Subcutaneous abdominal adipose tissue (tissue), 5 donors: ENCODE data around the gene CD300LB.
A peak's percentile ranks its signal among the peaks of the same experiment; 100 is the strongest.
"Not testable (repeated sequence)": the region's sequence is repeated elsewhere in the genome, so short reads cannot be mapped to it uniquely, and the experiment has no call there.

Source experiments
- H3K27ac ChIP-seq: one replicate; pipeline ENCODE4 v1.7.0; 2013; ENCODE audit warnings: low read depth, mild to moderate bottlenecking, inconsistent platforms, low read length, moderate library complexity
- H3K27me3 ChIP-seq, 5 donors: one replicate each; pipeline ENCODE4 v1.7.0; 2013; ENCODE audit warnings: low read length in 5 of 5, inconsistent platforms in 1 of 5; ENCODE audit not compliant: control insufficient read depth in 5 of 5, insufficient read depth in 4 of 5
- H3K36me3 ChIP-seq, 5 donors: one replicate each; pipeline ENCODE4 v1.7.0; 2013; ENCODE audit warnings: low read length in 5 of 5; ENCODE audit not compliant: control insufficient read depth in 5 of 5, insufficient read depth in 5 of 5
- H3K4me1 ChIP-seq, 5 donors: one replicate each; pipeline ENCODE4 v1.7.0; 2013; ENCODE audit warnings: low read length in 5 of 5, mild to moderate bottlenecking in 3 of 5, moderate library complexity in 1 of 5; ENCODE audit not compliant: control insufficient read depth in 5 of 5, insufficient read depth in 5 of 5
- H3K4me3 ChIP-seq, 5 donors: one replicate each; pipeline ENCODE4 v1.7.0; 2013; ENCODE audit warnings: low read length in 5 of 5, low read depth in 1 of 5
- H3K9ac ChIP-seq, 5 donors: one replicate each; pipeline ENCODE4 v1.7.0; 2013; ENCODE audit warnings: low read length in 5 of 5, mild to moderate bottlenecking in 4 of 5, moderate library complexity in 3 of 5
- H3K9me3 ChIP-seq, 5 donors: one replicate each; pipeline ENCODE4 v1.7.0; 2013; ENCODE audit warnings: low read length in 5 of 5; ENCODE audit not compliant: control insufficient read depth in 5 of 5
- donor health status: healthy.
- donor health status: healthy.
- donor health status: healthy.
- donor health status: healthy.
- donor health status: healthy.

Gene CD300LB

DNA sequence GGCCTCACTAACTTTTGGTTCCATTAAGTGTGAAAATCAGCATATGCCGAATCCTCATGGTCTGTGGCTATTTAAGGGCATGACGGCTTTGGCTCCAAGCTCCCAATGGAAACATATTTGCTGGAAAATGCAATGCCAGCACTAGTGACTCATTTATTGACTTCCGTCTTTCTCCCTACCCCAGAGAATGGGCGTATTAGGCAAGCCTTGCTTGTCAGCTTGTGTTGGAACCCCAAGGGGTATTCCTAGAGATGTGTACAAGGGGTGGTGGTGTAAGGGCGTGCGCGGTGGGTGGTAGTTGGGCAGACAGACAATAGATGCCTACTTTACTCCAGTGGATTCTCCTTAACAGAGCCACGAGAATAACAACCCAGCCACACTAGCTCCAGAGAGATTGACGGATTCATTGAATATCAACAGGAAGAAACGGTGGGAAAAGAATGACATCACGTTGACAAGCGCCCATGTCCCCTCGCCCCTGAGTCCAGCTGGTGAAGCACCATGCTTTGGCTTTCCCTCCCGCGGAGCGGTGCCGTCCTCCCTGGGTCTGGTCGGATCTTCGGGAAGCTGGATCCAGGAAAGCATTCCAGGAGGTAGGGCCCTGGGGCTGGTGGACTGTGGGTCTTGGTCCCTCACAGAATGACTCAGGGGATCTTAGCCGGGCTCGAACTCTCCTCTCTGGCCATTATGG, 10.3 kb downstream of the CD300LB start:
- peak overlapping the region in 3 of 5 donors; percentile 42 to 63 (median 55) for H3K9ac ChIP-seq
- H3K9me3 ChIP-seq: peaks cover 0 to 13% (median 12%) of the 10 kb centered on the region in 5 donors
- H3K36me3 ChIP-seq: no peaks in the 10 kb centered on the region
- H3K4me1 ChIP-seq: peaks cover 0 to 15% (median 5%) of the 10 kb centered on the region in 5 donors
- H3K27me3 ChIP-seq: peaks cover 0 to 7% (median 2%) of the 10 kb centered on the region in 5 donors
- peak overlapping the region; percentile 12 to 51 (median 40) for H3K4me3 ChIP-seq
- H3K27ac ChIP-seq: peak overlapping the region; percentile 65

GRCh38 chr17:74520016-74520434, 11.2 kb downstream of the CD300LB start:
- Histone ChIP-seq H3K27ac (peak overlapping the region; percentile 50), H3K4me3 (no peak overlapping the region), H3K9me3 (peaks cover 0 to 13% (median 12%) of the 10 kb centered on the region in 5 donors), H3K9ac (no peak overlapping the region), H3K4me1 (peaks cover 0 to 15% (median 5%) of the 10 kb centered on the region in 5 donors), H3K27me3 (peaks cover 0 to 7% (median 2%) of the 10 kb centered on the region in 5 donors), H3K36me3 (no peaks in the 10 kb centered on the region)

DNA sequence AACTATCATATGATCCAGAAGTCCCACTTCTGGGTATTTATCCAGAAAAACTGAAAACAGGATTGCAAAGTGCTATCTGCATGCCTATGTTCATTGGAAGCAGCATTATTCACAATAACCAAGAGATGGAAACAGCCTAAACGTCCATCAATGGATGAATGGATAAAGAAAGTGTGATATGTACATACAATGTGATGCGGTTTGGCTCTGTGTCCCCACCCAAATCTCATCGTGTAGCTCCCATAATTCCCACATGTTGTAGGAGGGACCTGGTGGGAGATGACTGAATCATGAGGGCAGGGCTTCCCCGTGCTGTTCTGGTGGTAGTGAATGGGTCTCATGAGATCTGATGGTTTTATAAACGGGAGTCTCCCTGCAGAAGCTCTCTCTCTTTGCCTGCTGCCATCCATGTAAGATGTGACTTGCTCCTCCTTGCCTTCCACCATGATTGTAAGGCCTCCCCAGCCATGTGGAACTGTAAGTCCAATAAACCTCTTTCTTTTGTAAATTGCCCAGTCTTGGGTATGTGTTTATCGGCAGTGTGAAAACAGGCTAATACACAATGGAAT, 12.8 kb downstream of the CD300LB start:
- H3K9me3 ChIP-seq: peaks cover 0 to 14% (median 11%) of the 10 kb centered on the region in 5 donors
- not testable (repeated sequence) for H3K9ac ChIP-seq, H3K36me3 ChIP-seq, H3K4me3 ChIP-seq, H3K27me3 ChIP-seq, H3K27ac ChIP-seq
- peaks cover 0 to 15% (median 5%) of the 10 kb centered on the region in 5 donors for H3K4me1 ChIP-seq

GRCh38 chr17:74516561-74517328, 14.5 kb downstream of the CD300LB start:
- Histone ChIP-seq H3K36me3 (no peaks in the 10 kb centered on the region), H3K9me3 (peaks cover 0 to 7% (median 0%) of the 10 kb centered on the region in 5 donors), H3K27ac (no peak overlapping the region), H3K27me3 (peaks cover 0 to 4% (median 0%) of the 10 kb centered on the region in 5 donors), H3K9ac (no peak overlapping the region), H3K4me1 (peaks cover 0 to 23% (median 9%) of the 10 kb centered on the region in 5 donors), H3K4me3 (no peak overlapping the region)

DNA sequence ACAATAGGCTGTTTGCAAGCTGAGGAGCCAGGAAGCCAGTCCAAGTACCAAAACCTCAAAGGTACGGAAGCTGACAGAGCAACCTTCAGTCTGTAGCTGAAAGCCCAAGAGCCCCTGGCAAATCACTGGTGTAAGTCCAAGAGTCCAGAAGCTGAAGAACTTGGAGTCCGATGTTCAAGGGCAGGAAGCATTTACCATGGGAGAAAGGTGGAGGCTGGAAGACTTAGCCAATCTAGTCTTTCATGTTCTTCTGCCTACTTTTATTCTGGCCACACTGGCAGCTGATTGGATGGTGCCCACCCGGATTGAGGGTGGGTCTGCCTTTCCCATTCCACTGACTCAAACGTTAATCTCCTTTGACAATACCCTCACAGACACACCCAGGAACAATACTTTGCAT, 15.3 kb downstream of the CD300LB start:
- Histone ChIP-seq H3K9ac (no peak overlapping the region), H3K27me3 (peaks cover 0 to 4% (median 0%) of the 10 kb centered on the region in 5 donors), H3K4me1 (peaks cover 0 to 16% (median 4%) of the 10 kb centered on the region in 5 donors), H3K4me3 (no peak overlapping the region), H3K27ac (no peak overlapping the region), H3K9me3 (peaks cover 0 to 7% (median 0%) of the 10 kb centered on the region in 5 donors), H3K36me3 (no peaks in the 10 kb centered on the region)

DNA sequence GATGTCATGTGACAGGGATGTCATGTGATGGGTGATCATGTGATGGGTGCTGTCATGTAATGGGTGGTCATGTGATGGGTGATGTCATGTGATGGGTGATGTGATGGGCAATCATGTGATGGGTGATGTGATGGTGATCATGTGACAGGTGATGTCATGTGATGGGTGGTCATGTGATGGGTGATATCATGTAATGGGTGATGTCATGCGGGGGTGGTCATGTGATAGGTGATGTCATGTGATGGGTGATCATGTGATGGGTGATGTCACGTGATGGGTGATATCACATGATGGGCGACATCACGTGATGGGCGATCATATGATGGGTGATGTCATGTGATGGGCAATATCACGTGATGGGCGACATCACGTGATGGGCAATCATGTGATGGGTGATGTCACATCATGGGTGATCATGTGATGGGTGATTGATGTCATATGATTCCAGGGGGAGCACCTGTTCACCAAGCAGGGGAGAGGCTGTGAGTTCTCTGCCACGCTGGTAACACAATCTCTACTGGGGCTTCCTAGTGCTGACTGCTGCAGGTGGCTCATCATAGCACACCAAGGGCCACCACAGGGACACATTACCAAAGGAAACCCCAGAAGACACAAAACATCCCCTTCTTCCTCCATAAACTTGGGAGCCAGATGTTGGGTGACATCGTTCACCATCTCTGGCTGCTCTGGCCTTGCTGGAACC, 16.5 kb downstream of the CD300LB start:
- H3K4me1 ChIP-seq: peaks cover 0 to 8% (median 4%) of the 10 kb centered on the region in 5 donors

DNA sequence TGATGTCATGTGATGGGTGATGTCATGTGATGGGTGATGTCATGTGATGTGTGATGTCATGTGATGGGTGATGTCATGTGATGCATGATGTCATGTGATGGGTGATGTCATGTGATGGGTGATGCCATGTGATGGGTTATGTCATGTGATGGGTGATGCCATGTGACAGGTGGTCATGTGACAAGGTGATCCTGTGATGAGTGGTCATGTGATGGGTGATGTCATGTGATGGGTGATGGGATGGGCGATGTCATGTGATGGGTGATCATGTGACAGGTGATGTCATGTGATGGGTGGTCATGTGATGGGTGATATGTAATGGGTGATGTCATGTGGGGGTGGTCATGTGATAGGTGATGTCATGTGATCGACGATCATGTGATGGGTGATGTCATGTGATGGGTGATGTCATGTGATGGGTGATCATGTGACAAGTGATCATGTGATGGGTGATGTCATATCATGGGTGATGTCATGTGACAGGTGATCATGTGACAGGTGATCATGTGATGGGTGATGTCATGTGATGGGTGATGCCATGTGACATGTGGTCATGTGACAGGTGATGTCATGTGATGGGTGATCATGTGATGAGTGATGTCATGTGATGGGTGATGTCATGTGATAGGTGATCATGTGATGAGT, 17.2 kb downstream of the CD300LB start:
- peaks cover 0 to 7% (median 0%) of the 10 kb centered on the region in 5 donors for H3K9me3 ChIP-seq
- no peak overlapping the region for H3K9ac ChIP-seq
- no peaks in the 10 kb centered on the region for H3K27me3 ChIP-seq
- H3K4me3 ChIP-seq: no peak overlapping the region
- peaks cover 0 to 8% (median 4%) of the 10 kb centered on the region in 5 donors for H3K4me1 ChIP-seq
- no peaks in the 10 kb centered on the region for H3K36me3 ChIP-seq
- H3K27ac ChIP-seq: no peak overlapping the region

More for the DNA sequence above, 16.5 kb downstream of the CD300LB start:
- Histone ChIP-seq H3K9me3 (peaks cover 0 to 7% (median 0%) of the 10 kb centered on the region in 5 donors), H3K27ac (no peak overlapping the region), H3K36me3 (no peaks in the 10 kb centered on the region), H3K4me3 (no peak overlapping the region), H3K27me3 (no peaks in the 10 kb centered on the region), H3K9ac (no peak overlapping the region)

DNA sequence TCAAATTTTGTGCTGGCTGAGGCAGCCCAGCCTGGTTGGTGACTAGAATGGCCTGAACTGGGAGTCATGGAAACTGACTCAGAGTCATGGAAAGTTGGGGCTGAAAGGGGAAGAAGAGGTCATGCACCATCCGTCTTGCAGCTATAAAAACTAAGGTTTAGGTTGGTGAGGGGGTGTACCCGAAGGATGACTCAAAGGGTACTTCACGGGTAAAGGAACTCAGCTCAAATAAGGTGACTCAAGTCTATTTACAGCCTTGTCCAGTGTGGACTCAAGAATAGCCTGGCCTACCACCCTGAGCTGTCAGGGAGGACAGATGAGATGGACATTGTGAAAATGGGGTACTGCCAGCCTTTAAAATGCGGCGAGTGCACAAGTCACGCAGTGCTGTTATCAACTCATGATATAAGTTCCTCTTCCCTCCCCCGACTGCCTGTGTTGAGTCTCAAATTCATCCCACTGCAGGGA, 18.6 kb downstream of the CD300LB start:
- H3K9me3 ChIP-seq: peaks cover 0 to 3% (median 0%) of the 10 kb centered on the region in 5 donors
- no peak overlapping the region for H3K27ac ChIP-seq
- H3K4me3 ChIP-seq: no peak overlapping the region
- H3K36me3 ChIP-seq: no peaks in the 10 kb centered on the region
- no peak overlapping the region for H3K9ac ChIP-seq
- H3K4me1 ChIP-seq: peaks cover 0 to 8% (median 4%) of the 10 kb centered on the region in 5 donors
- H3K27me3 ChIP-seq: no peaks in the 10 kb centered on the region

GRCh38 chr17:74512036-74512435, 19.2 kb downstream of the CD300LB start:
- Histone ChIP-seq H3K4me3 (no peak overlapping the region), H3K36me3 (no peaks in the 10 kb centered on the region), H3K4me1 (peaks cover 0 to 8% (median 4%) of the 10 kb centered on the region in 5 donors), H3K27me3 (no peaks in the 10 kb centered on the region), H3K27ac (no peak overlapping the region), H3K9me3 (peaks cover 0 to 3% (median 0%) of the 10 kb centered on the region in 5 donors), H3K9ac (no peak overlapping the region)
